Type B pancreatic cell (in vitro differentiated cells): ENCODE measurements around the gene NAV2. TPM values are rescaled to one million over a fixed set of nuclear protein-coding genes. Genes with fewer than 3 reads are reported as not detected.

Source experiments
- DNase-seq: peaks from one replicate; pipeline ENCODE4 v3.0.0; 2021; ENCODE audit warnings: mixed read lengths; ENCODE audit not compliant: unreplicated experiment; ENCODE audit errors: extremely low spot score
- H3K27ac Mint-ChIP-seq: 2 replicates; pipeline ENCODE4 v1.8.0; 2021; ENCODE audit warnings: mild to moderate bottlenecking, mixed read lengths
- H3K27me3 Mint-ChIP-seq: 2 replicates; pipeline ENCODE4 v1.8.0; 2021; ENCODE audit warnings: mixed read lengths
- H3K36me3 Mint-ChIP-seq: 2 replicates; pipeline ENCODE4 v1.8.0; 2021; ENCODE audit warnings: mixed read lengths
- H3K4me1 Mint-ChIP-seq: one replicate; pipeline ENCODE4 v1.8.0; 2021; ENCODE audit warnings: mixed read lengths; ENCODE audit not compliant: unreplicated experiment
- H3K4me3 Mint-ChIP-seq: 2 replicates; pipeline ENCODE4 v1.8.0; 2021; ENCODE audit warnings: mild to moderate bottlenecking, mixed read lengths
- H3K9me3 Mint-ChIP-seq: 2 replicates; pipeline ENCODE4 v1.8.0; 2021; ENCODE audit warnings: mixed read lengths
- CTCF ChIP-seq: fragments of 200-600 bp; sonication (generic); conservative IDR thresholded peaks from 2 replicates; pipeline ENCODE4 v1.5.0; 2021; ENCODE audit warnings: antibody characterized with exemption, mild to moderate bottlenecking
- total RNA-seq: library from RNA; stranded (reverse); gene quantifications from 2 replicates; pipeline ENCODE4 v1.2.1, GENCODE V29; 2021; ENCODE audit warnings: low replicate concordance

The NAV2 gene
- total RNA-seq, 1 donor from 2014 or later: 54.2 TPM

GRCh38 chr11:19786644-19787043 lies 74.0 kb downstream of the NAV2 start:
- Mint-ChIP-seq H3K36me3 (no peaks in the 10 kb centered on the region), H3K27ac (no peak overlapping the region), H3K4me1 (peaks cover 8% of the 10 kb centered on the region), H3K9me3 (no peaks in the 10 kb centered on the region), H3K4me3 (no peak overlapping the region), H3K27me3 (peaks cover 7% of the 10 kb centered on the region)
- DNase-seq: no peak
- TF ChIP-seq CTCF: no peak

- TF ChIP-seq CTCF: no peak
- Mint-ChIP-seq H3K4me1 (peaks cover 17% of the 10 kb centered on the region), H3K36me3 (no peaks in the 10 kb centered on the region), H3K9me3 (no peaks in the 10 kb centered on the region), H3K27ac (no peak overlapping the region), H3K27me3 (peaks cover 7% of the 10 kb centered on the region), H3K4me3 (no peak overlapping the region)
- DNase-seq: no peak
Measured at GRCh38 chr11:19788435-19788834, 75.8 kb downstream of the NAV2 start.

GRCh38 chr11:19789245-19789644 lies 76.6 kb downstream of the NAV2 start:
- Mint-ChIP-seq H3K27me3 (peaks cover 7% of the 10 kb centered on the region), H3K36me3 (no peaks in the 10 kb centered on the region), H3K27ac (no peak overlapping the region), H3K4me3 (no peak overlapping the region), H3K9me3 (no peaks in the 10 kb centered on the region), H3K4me1 (peaks cover 26% of the 10 kb centered on the region)
- no peak for DNase-seq
- no peak for TF ChIP-seq CTCF

GRCh38 chr11:19789835-19790710 lies 77.4 kb downstream of the NAV2 start:
- Mint-ChIP-seq H3K9me3 (no peaks in the 10 kb centered on the region), H3K36me3 (no peaks in the 10 kb centered on the region), H3K27ac (no peak overlapping the region), H3K4me3 (no peak overlapping the region), H3K4me1 (peaks cover 32% of the 10 kb centered on the region), H3K27me3 (peaks cover 7% of the 10 kb centered on the region)
- DNase-seq: no peak
- TF ChIP-seq CTCF: no peak

GRCh38 chr11:19790831-19791552 lies 78.4 kb downstream of the NAV2 start:
- no peak for TF ChIP-seq CTCF
- no peaks in the 10 kb centered on the region for H3K36me3 Mint-ChIP-seq
- peaks cover 7% of the 10 kb centered on the region for H3K27me3 Mint-ChIP-seq
- H3K9me3 Mint-ChIP-seq: no peaks in the 10 kb centered on the region
- no peak overlapping the region for H3K4me3 Mint-ChIP-seq
- H3K27ac Mint-ChIP-seq: no peak overlapping the region
- DNase-seq: no peak
- H3K4me1 Mint-ChIP-seq: peaks cover 32% of the 10 kb centered on the region
